A204.1 (cell line): ENCODE data around the gene NFIC.
"Not testable (repeated sequence)": the region's sequence is repeated elsewhere in the genome, so short reads cannot be mapped to it uniquely, and the experiment has no call there.

Experiments
- FAIRE-seq: peaks from 2 replicates; lab custom pipeline; 2012; peaks lifted over from hg19 to GRCh38; lab: Jason Lieb, UNC

Gene NFIC

GRCh38 chr19:3365836-3366752 lies at the start of gene NFIC:
TSS of gene NFIC (plus strand) at chr19:3366583. CDS start at chr19:3366637, 54 bp downstream.
- no peak for FAIRE-seq

GRCh38 chr19:3316659-3317207 lies 49.6 kb upstream of the NFIC start:
- no peak for FAIRE-seq

GRCh38 chr19:3319643-3320353 lies 46.6 kb upstream of the NFIC start:
- FAIRE-seq, result no peak

- no peak for FAIRE-seq
Measured at GRCh38 chr19:3320354-3320670, 46.1 kb upstream of the NFIC start.

- no peak for FAIRE-seq
Measured at GRCh38 chr19:3320853-3321252, 45.5 kb upstream of the NFIC start.

- FAIRE-seq, result no peak
Measured at GRCh38 chr19:3321696-3322095, 44.7 kb upstream of the NFIC start.

GRCh38 chr19:3322199-3322978 lies 44.0 kb upstream of the NFIC start:
- FAIRE-seq, result no peak

GRCh38 chr19:3323026-3323425 lies 43.4 kb upstream of the NFIC start:
- FAIRE-seq, result no peak

- FAIRE-seq, result no peak
Measured at GRCh38 chr19:3323658-3324057, 42.7 kb upstream of the NFIC start.

- no peak for FAIRE-seq
Measured at GRCh38 chr19:3324405-3324856, 42.0 kb upstream of the NFIC start.

GRCh38 chr19:3325451-3325850 lies 40.9 kb upstream of the NFIC start:
- no peak for FAIRE-seq

- FAIRE-seq, result no peak
Measured at GRCh38 chr19:3328743-3329142, 37.6 kb upstream of the NFIC start.

- FAIRE-seq, result no peak
Measured at GRCh38 chr19:3330047-3330446, 36.3 kb upstream of the NFIC start.

- FAIRE-seq, result not testable (repeated sequence)
Measured at GRCh38 chr19:3332232-3332631, 34.2 kb upstream of the NFIC start.

- no peak for FAIRE-seq
Measured at GRCh38 chr19:3333020-3333583, 33.3 kb upstream of the NFIC start.

- FAIRE-seq, result no peak
Measured at GRCh38 chr19:3333662-3334061, 32.7 kb upstream of the NFIC start.

GRCh38 chr19:3334749-3335430 lies 31.5 kb upstream of the NFIC start:
- not testable (repeated sequence) for FAIRE-seq

GRCh38 chr19:3335431-3336350 lies 30.7 kb upstream of the NFIC start:
- FAIRE-seq, result no peak

- FAIRE-seq, result no peak
Measured at GRCh38 chr19:3336351-3336679, 30.1 kb upstream of the NFIC start.

- FAIRE-seq, result no peak
Measured at GRCh38 chr19:3336680-3337523, 29.5 kb upstream of the NFIC start.
